ENCODE measurements around the gene RNF227. TPM values are rescaled to one million over a fixed set of nuclear protein-coding genes. Genes with fewer than 3 reads are reported as not detected.

Gene RNF227
- total RNA-seq, 2 experiments from 2014 or later = 4.2 TPM

DNA sequence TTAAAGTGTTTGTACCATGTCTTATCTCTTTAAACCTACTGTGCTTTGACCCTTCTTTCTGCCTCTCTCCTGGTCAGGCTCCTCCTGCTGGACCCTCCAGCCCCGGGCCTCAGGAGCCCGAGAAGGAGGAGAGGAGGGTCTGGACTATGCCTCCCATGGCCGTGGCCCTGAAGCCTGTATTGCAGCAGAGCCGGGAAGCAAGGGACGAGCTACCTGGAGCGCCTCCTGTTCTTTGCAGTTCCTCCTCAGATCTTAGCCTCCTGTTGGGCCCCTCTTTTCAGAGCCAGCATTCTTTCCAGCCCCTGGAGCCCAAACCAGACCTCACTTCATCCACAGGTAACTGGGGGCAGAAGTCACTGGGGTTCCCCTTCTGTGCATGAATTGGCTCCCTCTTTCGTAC, 29.6 kb upstream of the RNF227 start:
- Mint-ChIP-seq H3K27me3 (ENCODE audit: low read depth) (no peaks in the 10 kb centered on the region), H3K9me3 (ENCODE audit: insufficient read depth) (no peaks in the 10 kb centered on the region), H3K36me3 (ENCODE audit: low read depth) (peaks cover 81% of the 10 kb centered on the region), H3K4me1 (ENCODE audit: low read depth) (peaks cover 10% of the 10 kb centered on the region), H3K27ac (no peak overlapping the region), H3K4me3 (no peak overlapping the region)
- ChIA-PET POLR2A (interaction anchor here (1.4 to 4.2 kb wide), 2 partner anchors 13 to 30 kb away, joined by 4 to 33 read pairs; partner anchors contain the start of genes CNTROB, RNF227 and TRAPPC1), CTCF (interaction anchor here (0.9 to 3.2 kb wide), 7 partner anchors 11 to 202 kb away, joined by 3 to 20 read pairs (median 3); no protein-coding TSS in a partner anchor)
- no peak for ATAC-seq
- DNase-seq = no peak

DNA sequence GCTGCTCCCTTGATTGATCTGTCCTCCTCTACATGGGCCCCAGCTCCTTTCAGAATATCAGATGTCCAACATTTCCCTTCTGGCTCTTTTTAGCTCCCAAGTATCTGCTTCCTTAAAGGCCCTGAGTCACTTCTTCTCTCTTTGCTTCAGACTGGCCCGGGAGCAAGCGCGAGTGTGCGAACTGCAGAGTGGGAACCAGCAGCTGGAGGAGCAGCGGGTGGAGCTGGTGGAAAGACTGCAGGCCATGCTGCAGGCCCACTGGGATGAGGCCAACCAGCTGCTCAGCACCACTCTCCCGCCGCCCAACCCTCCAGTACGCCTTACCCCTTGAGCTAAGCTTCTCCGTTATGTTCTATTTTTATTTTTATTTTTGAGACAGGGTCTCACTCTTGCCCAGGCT, 28.2 kb upstream of the RNF227 start:
- no peaks in the 10 kb centered on the region for H3K9me3 Mint-ChIP-seq (ENCODE audit: insufficient read depth)
- H3K4me1 Mint-ChIP-seq (ENCODE audit: low read depth) = peaks cover 2% of the 10 kb centered on the region
- POLR2A ChIA-PET = interaction anchor here (0.5 to 4.2 kb wide), 3 partner anchors 12 to 45 kb away, joined by 3 to 33 read pairs (median 4); partner anchors contain the start of genes CNTROB, RNF227 and TRAPPC1
- H3K4me3 Mint-ChIP-seq = no peak overlapping the region
- CTCF ChIA-PET = interaction anchor here (1.1 to 3.2 kb wide), 9 partner anchors 10 to 201 kb away, joined by 3 to 20 read pairs (median 3); no protein-coding TSS in a partner anchor
- no peaks in the 10 kb centered on the region for H3K27me3 Mint-ChIP-seq (ENCODE audit: low read depth)
- H3K36me3 Mint-ChIP-seq (ENCODE audit: low read depth) = peaks cover 78% of the 10 kb centered on the region
- ATAC-seq (no peak), DNase-seq (no peak)
- peak overlapping the region; percentile 46 for H3K27ac Mint-ChIP-seq

DNA sequence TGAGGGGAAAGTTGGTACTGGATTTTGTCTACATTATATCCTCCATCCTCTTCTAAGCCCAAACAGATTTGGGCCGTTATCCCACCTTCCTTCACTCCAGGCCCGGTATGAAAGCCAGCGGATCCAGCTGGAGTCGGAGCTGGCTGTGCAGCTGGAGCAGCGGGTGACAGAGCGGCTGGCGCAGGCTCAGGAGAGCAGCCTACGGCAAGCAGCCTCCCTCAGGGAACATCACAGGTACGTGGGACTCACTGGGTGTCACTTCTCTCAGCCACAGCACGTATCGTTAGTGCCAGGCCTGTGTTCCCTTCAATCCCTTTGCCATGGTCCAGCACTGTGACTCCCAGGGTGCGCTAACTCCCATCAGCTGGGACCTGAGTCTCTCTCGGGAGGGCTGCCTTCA, 27.2 kb upstream of the RNF227 start:
- Mint-ChIP-seq H3K27me3 (ENCODE audit: low read depth) (no peaks in the 10 kb centered on the region), H3K36me3 (ENCODE audit: low read depth) (peaks cover 73% of the 10 kb centered on the region), H3K27ac (no peak overlapping the region), H3K4me3 (no peak overlapping the region), H3K4me1 (ENCODE audit: low read depth) (peaks cover 2% of the 10 kb centered on the region), H3K9me3 (ENCODE audit: insufficient read depth) (no peaks in the 10 kb centered on the region)
- ATAC-seq = no peak
- CTCF ChIA-PET = interaction anchor here (1.1 to 3.2 kb wide), 4 partner anchors 9 to 117 kb away, joined by 3 to 20 read pairs (median 4); no protein-coding TSS in a partner anchor
- POLR2A ChIA-PET = interaction anchor here (4.2 kb wide), 1 partner anchor 11 kb away, joined by 33 read pairs; the partner anchor contains the start of genes CNTROB and TRAPPC1
- no peak for DNase-seq

DNA sequence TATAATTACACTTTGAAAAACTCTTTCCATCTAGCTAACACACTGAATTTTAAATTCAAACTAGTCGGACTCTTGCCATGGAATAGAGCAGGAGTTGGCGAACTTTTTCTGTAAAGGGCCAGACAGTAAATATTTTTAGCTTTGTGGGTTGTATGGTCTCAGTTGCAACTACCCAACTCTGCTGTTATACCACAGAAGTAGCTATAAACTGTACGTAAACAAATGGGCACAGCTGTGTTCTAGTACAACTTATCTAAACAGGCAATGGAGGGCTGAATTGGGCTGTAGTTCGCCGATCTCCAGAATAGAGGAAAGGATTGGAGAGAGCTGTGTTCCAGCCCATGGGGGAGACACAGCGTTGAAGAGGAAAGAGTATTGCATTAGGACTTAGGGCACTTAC, 24.7 kb upstream of the RNF227 start:
- H3K27me3 Mint-ChIP-seq (ENCODE audit: low read depth) = no peaks in the 10 kb centered on the region
- POLR2A ChIA-PET = interaction anchor here (1.1 to 1.8 kb wide), 2 partner anchors 9 to 18 kb away, joined by 4 to 8 read pairs; partner anchors contain the start of genes CNTROB and TRAPPC1
- H3K9me3 Mint-ChIP-seq (ENCODE audit: insufficient read depth) = no peaks in the 10 kb centered on the region

DNA sequence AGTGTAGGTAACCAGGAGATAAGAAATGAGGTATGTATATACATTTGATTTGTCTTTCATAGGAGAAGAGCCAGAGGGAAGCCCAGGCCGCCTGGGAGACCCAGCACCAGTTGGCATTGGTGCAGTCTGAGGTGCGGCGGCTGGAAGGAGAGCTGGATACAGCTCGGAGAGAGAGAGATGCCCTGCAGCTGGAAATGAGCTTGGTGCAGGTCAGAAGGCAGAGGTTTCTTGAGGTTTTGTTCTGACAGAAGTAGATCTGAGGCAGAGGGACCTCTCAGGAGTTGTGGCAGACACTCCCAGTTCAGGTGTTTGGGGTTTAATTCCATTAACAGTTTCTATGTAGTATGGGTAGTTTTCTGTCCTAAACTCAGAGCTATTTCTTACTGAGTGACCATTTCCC, 23.9 kb upstream of the RNF227 start:
- no peaks in the 10 kb centered on the region for H3K9me3 Mint-ChIP-seq (ENCODE audit: insufficient read depth)
- DNase-seq (no peak), ATAC-seq (no peak)
- peaks cover 71% of the 10 kb centered on the region for H3K36me3 Mint-ChIP-seq (ENCODE audit: low read depth)
- H3K27ac Mint-ChIP-seq = no peak overlapping the region
- peaks cover 11% of the 10 kb centered on the region for H3K4me1 Mint-ChIP-seq (ENCODE audit: low read depth)
- H3K27me3 Mint-ChIP-seq (ENCODE audit: low read depth) = no peaks in the 10 kb centered on the region
- CTCF ChIA-PET = interaction anchor here (0.7 to 3.4 kb wide), 3 partner anchors 24 to 139 kb away, joined by 3 to 25 read pairs (median 3); partner anchors contain the start of gene RNF227
- POLR2A ChIA-PET = interaction anchor here (1.1 to 1.8 kb wide), 2 partner anchors 8 to 18 kb away, joined by 4 to 8 read pairs; partner anchors contain the start of genes CNTROB and TRAPPC1
- H3K4me3 Mint-ChIP-seq = no peak overlapping the region

More for the DNA sequence above, 24.7 kb upstream of the RNF227 start:
- Mint-ChIP-seq H3K27ac (no peak overlapping the region), H3K36me3 (ENCODE audit: low read depth) (peaks cover 69% of the 10 kb centered on the region), H3K4me3 (no peak overlapping the region), H3K4me1 (ENCODE audit: low read depth) (peaks cover 6% of the 10 kb centered on the region)
- CTCF ChIA-PET = interaction anchor here (1.2 to 3.4 kb wide), 4 partner anchors 10 to 170 kb away, joined by 3 to 25 read pairs (median 3); no protein-coding TSS in a partner anchor
- no peak for ATAC-seq
- DNase-seq = no peak

DNA sequence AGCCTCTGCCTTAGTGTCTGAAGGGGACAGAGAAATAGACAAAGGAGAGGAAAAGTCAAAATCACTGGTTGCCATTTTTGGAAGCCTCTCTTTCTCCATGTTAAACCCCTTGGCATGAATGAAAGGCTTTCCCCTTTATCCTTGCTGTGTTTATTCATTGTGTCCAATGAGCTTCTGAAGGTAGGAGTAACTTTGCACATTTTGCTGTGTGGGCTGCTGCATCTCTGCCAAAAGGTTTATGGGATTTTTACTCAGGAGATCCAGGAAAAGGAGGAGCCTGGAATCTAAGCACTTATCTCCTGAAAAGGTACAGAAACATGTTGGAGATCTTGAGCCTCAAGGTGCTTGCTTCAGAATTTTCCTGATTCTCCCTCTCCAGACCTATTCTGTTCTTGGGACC, 19.8 kb upstream of the RNF227 start:
- peaks cover 57% of the 10 kb centered on the region for H3K36me3 Mint-ChIP-seq (ENCODE audit: low read depth)
- DNase-seq (no peak), ATAC-seq (no peak)
- H3K9me3 Mint-ChIP-seq (ENCODE audit: insufficient read depth) = no peaks in the 10 kb centered on the region
- ChIA-PET CTCF (interaction anchor here (1.1 to 9.7 kb wide), 5 partner anchors 9 to 73 kb away, joined by 3 to 128 read pairs (median 5); no protein-coding TSS in a partner anchor), POLR2A (interaction anchor here (0.8 kb wide), 1 partner anchor 54 kb away, joined by 3 read pairs; no protein-coding TSS in a partner anchor)
- H3K4me1 Mint-ChIP-seq (ENCODE audit: low read depth) = peaks cover 38% of the 10 kb centered on the region
- no peak overlapping the region for H3K4me3 Mint-ChIP-seq
- H3K27me3 Mint-ChIP-seq (ENCODE audit: low read depth) = no peaks in the 10 kb centered on the region
- no peak overlapping the region for H3K27ac Mint-ChIP-seq

DNA sequence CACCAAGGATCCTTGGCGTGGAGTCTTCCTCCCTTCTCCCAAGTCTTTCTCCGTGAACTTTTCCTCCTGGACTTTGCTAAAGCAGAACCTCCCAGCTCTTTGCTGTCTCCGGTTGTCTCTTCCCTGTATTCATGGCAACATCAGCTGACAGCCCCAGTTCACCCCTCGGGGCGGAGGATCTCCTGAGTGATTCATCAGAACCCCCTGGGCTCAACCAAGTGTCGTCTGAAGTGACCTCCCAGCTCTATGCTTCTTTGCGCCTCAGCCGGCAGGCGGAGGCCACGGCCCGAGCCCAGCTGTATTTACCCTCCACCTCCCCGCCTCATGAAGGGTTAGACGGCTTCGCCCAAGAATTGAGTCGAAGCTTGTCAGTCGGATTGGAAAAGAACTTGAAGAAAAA, 16.9 kb upstream of the RNF227 start:
- H3K27me3 Mint-ChIP-seq (ENCODE audit: low read depth) = no peaks in the 10 kb centered on the region
- DNase-seq (peak; percentile 56), ATAC-seq (no peak)
- POLR2A ChIA-PET = interaction anchor here (0.5 to 4.2 kb wide), 14 partner anchors 7 to 278 kb away, joined by 3 to 44 read pairs (median 4); partner anchors contain the start of genes AURKB and RNF227
- H3K36me3 Mint-ChIP-seq (ENCODE audit: low read depth) = peaks cover 46% of the 10 kb centered on the region
- H3K4me1 Mint-ChIP-seq (ENCODE audit: low read depth) = peaks cover 52% of the 10 kb centered on the region
- CTCF ChIA-PET = interaction anchor here (0.8 to 9.7 kb wide), 24 partner anchors 8 to 124 kb away, joined by 3 to 128 read pairs (median 6); partner anchors contain the start of genes NAA38 and RNF227
- H3K9me3 Mint-ChIP-seq (ENCODE audit: insufficient read depth) = no peaks in the 10 kb centered on the region
- H3K4me3 Mint-ChIP-seq = peak overlapping the region; percentile 95
- peak overlapping the region; percentile 98 for H3K27ac Mint-ChIP-seq

DNA sequence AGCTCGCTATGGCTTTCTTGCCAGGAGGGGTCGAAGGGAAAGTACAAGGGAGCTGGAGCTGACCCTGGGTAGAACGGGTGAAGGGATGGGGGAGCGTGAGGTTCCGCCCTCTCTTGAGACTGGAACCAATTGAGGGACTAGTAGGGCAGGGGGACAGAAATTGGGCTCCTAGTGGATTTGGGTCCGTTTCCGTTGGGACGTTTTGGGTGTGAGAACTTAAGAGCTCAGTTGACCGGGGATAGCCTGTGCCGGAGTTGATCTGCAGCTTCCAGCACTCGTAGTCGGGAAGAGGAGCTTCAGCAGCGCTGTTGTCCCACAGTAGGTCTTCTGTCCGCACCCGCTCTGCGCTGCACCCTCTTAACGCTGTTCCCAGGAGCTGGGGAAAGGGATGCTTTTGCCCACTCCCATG, 16.4 kb upstream of the RNF227 start:
- Mint-ChIP-seq H3K27me3 (ENCODE audit: low read depth) (no peaks in the 10 kb centered on the region), H3K9me3 (ENCODE audit: insufficient read depth) (no peaks in the 10 kb centered on the region), H3K4me3 (peak overlapping the region; percentile 95), H3K36me3 (ENCODE audit: low read depth) (peaks cover 46% of the 10 kb centered on the region), H3K27ac (peak overlapping the region; percentile 98), H3K4me1 (ENCODE audit: low read depth) (peaks cover 52% of the 10 kb centered on the region)
- ChIA-PET POLR2A (interaction anchor here (0.5 to 4.2 kb wide), 18 partner anchors 8 to 278 kb away, joined by 3 to 44 read pairs (median 4); partner anchors contain the start of genes AURKB, NAA38 and RNF227), CTCF (interaction anchor here (0.8 to 9.7 kb wide), 24 partner anchors 9 to 187 kb away, joined by 3 to 128 read pairs (median 6); partner anchors contain the start of genes NAA38 and RNF227)
- DNase-seq (peak; percentile 51), ATAC-seq (peak; percentile 38)

DNA sequence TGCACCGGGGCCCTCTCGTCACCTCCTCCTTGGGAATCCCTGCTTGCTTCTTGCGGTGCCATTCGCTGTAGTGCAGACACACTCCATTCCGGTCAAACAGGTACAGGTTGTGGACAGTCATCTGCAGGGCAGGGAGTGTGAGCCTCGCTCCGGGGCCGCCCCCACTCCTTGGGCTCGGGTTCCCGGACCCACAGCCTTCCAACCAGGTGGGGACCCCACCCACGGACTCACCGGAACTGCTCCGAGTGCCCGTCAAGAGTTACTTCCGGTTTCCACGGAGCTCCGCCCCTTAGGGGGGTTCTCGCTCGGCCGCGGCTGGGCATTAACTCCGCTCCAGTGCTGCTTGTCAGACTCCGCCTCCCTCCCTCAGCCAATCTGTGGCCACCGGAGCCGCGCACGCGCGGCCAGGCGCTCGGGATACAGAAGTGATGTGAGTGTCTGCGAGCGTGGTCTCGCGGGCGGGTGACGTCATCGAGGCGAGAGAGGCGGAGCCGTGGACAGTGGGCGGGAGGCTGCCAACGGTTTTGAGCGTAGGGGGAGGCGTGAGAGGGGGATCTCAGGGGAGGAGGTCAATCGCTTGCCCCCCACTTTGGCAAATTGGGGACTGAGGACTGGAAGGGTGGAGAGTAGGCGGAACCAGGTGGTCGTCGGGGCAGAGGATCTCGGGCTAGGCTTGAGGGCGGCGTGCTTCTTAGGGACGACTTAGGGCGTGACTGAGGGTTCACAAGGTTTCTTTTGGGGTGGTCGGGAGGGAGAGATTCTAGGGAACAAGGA, 15.8 kb upstream of the RNF227 start, which contains the start of the genes CNTROB and TRAPPC1:
Gene CNTROB, plus strand, starts transcription at position 498 of the 774 bp plus-strand sequence. CDS start 874 bp downstream, outside the sequence.
Gene TRAPPC1, minus strand, starts transcription at position 238 of the 774 bp plus-strand sequence. Its CDS starts 117 bp downstream, at position 121.
- Mint-ChIP-seq H3K36me3 (ENCODE audit: low read depth) (peaks cover 43% of the 10 kb centered on the region), H3K27ac (peak within 1 kb of the TSS; percentile 98), H3K4me3 (peak within 1 kb of the TSS; percentile 95), H3K27me3 (ENCODE audit: low read depth) (no peaks in the 10 kb centered on the region), H3K4me1 (ENCODE audit: low read depth) (peaks cover 49% of the 10 kb centered on the region), H3K9me3 (ENCODE audit: insufficient read depth) (no peaks in the 10 kb centered on the region)
- ATAC-seq (peak; percentile 98), DNase-seq (peak; percentile 100)
- POLR2A ChIA-PET = interaction anchor here (0.6 to 4.2 kb wide), 16 partner anchors 8 to 279 kb away, joined by 3 to 44 read pairs (median 5); partner anchors contain the start of genes AURKB, NAA38 and RNF227
- CTCF ChIA-PET = interaction anchor here (1.0 to 9.7 kb wide), 18 partner anchors 11 to 187 kb away, joined by 3 to 128 read pairs (median 6); partner anchors contain the start of genes NAA38 and RNF227

DNA sequence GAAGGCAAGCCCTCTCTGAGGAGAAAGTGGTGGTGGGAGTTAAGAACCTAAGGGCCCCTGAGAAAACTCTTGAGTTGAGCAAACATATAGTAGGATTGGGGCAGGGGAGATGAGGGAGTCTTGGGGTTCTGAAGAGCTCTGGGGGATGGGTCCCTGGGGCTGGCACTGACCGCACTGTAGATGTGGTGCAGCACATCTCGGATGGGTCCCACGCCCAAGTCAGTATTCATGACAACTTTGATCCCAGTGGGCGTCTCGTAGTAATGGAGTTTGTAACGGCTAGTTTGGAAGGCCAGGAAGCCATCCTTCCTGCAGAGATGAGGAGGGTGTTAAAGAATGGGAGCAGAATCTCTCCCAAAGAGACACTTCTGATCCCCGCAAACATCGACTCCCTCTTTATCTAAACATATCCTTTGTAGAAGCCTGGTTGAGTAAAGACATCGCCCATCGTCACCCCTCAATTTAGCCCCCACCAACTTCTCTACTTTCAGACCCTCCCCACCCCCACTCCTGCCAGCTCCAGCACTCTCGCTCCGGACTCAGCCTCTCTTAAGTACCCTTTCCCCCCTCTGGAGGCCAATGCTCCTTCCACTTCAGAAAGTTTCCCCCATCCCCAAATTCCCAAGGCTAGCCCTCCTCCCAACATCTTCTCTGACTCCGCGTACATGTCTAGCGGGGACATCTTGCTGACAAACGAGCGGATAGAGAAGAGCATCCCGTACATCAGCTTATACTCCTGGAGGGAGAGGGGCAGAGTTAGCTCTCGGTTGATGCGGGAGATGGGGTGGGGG, 14.9 kb upstream of the RNF227 start:
- ChIA-PET CTCF (interaction anchor here (1.0 to 9.7 kb wide), 9 partner anchors 10 to 188 kb away, joined by 3 to 128 read pairs (median 14); partner anchors contain the start of gene RNF227), POLR2A (interaction anchor here (0.9 to 4.2 kb wide), 9 partner anchors 9 to 245 kb away, joined by 4 to 44 read pairs (median 8); partner anchors contain the start of genes NAA38 and RNF227)
- H3K27me3 Mint-ChIP-seq (ENCODE audit: low read depth) = no peaks in the 10 kb centered on the region
- peaks cover 47% of the 10 kb centered on the region for H3K4me1 Mint-ChIP-seq (ENCODE audit: low read depth)
- DNase-seq = no peak
- no peaks in the 10 kb centered on the region for H3K9me3 Mint-ChIP-seq (ENCODE audit: insufficient read depth)
- H3K27ac Mint-ChIP-seq = peak overlapping the region; percentile 98
- ATAC-seq = no peak
- H3K36me3 Mint-ChIP-seq (ENCODE audit: low read depth) = peaks cover 37% of the 10 kb centered on the region
- H3K4me3 Mint-ChIP-seq = peak overlapping the region; percentile 95
